ENCODE measurements around the gene CPNE7.

GRCh38 chr16:89547291-89547690 is 28.3 kb upstream of the CPNE7 start:
- TF ChIP-seq, protein P1, sequence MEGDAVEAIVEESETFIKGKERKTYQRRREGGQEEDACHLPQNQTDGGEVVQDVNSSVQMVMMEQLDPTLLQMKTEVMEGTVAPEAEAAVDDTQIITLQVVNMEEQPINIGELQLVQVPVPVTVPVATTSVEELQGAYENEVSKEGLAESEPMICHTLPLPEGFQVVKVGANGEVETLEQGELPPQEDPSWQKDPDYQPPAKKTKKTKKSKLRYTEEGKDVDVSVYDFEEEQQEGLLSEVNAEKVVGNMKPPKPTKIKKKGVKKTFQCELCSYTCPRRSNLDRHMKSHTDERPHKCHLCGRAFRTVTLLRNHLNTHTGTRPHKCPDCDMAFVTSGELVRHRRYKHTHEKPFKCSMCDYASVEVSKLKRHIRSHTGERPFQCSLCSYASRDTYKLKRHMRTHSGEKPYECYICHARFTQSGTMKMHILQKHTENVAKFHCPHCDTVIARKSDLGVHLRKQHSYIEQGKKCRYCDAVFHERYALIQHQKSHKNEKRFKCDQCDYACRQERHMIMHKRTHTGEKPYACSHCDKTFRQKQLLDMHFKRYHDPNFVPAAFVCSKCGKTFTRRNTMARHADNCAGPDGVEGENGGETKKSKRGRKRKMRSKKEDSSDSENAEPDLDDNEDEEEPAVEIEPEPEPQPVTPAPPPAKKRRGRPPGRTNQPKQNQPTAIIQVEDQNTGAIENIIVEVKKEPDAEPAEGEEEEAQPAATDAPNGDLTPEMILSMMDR (conservative IDR thresholded peaks at IDR 0.05; ENCODE audit: low read depth, low read length): no peak
- TF ChIP-seq POLR2A (IDR thresholded peaks at IDR 0.05; ENCODE audit: low read depth, low read length): no peak
- TF ChIP-seq RAD21 (IDR thresholded peaks at IDR 0.05; ENCODE audit: low read length): no peak
- no peak for TF ChIP-seq NFE2L2 (IDR thresholded peaks at IDR 0.05; ENCODE audit: low read depth, low read length)
- TF ChIP-seq SMC3 (IDR thresholded peaks at IDR 0.05; ENCODE audit: low read depth, low read length): no peak
- TF ChIP-seq ELK1 (IDR thresholded peaks at IDR 0.05; ENCODE audit: borderline replicate concordance, low read depth, low read length): no peak
- TF ChIP-seq CHD1 (IDR thresholded peaks at IDR 0.05; ENCODE audit: low read depth, low read length): no peak
- TF ChIP-seq CEBPB (IDR thresholded peaks at IDR 0.05; ENCODE audit: low read depth, low read length): no peak
- TF ChIP-seq MAFK (IDR thresholded peaks at IDR 0.05; ENCODE audit: low read depth, low read length): no peak
- no peak for TF ChIP-seq RFX5 (IDR thresholded peaks at IDR 0.05; ENCODE audit: low read depth, low read length)
